ENCODE data around the gene CLIP1. TPM values are rescaled to one million over a fixed set of nuclear protein-coding genes. Genes with fewer than 3 reads are reported as not detected.
"Not testable (repeated sequence)": the region's sequence is repeated elsewhere in the genome, so short reads cannot be mapped to it uniquely, and the experiment has no call there.

The CLIP1 gene
- total RNA-seq: 10 to 100 TPM; 35.4 to 65.8 TPM

DNA sequence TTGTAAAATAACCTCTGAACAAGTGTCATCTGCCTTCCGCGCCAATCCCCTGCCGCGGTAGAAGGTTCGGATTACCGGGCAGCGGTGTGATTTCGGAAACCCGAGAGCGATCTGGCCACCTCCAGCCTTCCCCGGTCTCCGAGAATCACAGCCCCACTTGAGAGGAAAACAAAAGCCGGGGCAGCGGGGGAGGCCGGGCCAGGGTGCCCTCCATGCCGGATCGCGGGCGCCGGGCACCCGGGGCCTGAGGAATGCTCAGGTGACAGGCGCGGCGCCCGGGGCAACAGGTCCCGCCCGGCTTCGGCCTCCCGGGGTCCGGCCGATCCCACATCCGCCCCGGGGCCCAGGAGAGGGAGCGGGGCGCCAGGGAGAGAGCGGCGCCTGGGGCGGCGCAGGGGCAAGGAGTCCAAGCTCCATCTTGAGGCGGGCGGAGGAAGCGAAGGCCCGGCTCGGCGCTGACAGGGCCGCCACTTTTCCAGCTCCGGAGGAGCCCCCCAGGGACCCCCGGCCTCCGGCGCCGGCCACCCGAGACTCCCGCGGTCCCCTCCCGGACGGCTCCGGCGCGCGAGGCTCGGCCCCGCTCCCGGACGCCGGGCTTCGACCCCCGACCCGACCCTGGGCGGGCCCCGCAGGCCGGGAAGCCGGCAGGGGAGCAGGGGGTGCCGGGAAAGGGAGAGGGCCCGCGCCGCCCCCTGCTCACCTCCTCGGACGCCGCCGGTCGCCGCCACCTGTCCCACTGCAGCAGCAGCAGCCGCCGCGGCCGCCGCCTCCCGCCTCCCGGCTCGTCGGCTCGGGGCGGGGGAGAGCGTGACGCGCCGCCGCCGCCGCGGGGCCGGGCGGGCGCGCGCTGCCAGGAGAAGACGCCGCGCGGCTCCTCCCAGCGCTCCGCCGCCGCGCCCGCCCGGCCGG lies at the start of gene CLIP1:
CLIP1 (minus strand) TSS at position 849 of the 909 bp plus-strand sequence. CDS start 42,217 bp downstream, outside the sequence.
- Histone ChIP-seq H3K9ac (ENCODE audit: low read depth in 2 of 2, low read length in 2 of 2) (peak within 1 kb of the TSS; percentile 87 to 93), H3K27ac (peak within 1 kb of the TSS; percentile 92), H3K27me3 (no peaks in the 10 kb centered on the region), H3K36me3 (no peaks in the 10 kb centered on the region), H3K4me1 (peaks cover 6% of the 10 kb centered on the region), H3K9me3 (no peaks in the 10 kb centered on the region), H3K4me3 (peak within 1 kb of the TSS; percentile 88)
- intact Hi-C loops (cut with DNase I): no loop called here
- peak; percentile 20 for TF ChIP-seq CTCF (IDR thresholded peaks at IDR 0.05)
- peak; percentile 63 for DNase-seq

DNA sequence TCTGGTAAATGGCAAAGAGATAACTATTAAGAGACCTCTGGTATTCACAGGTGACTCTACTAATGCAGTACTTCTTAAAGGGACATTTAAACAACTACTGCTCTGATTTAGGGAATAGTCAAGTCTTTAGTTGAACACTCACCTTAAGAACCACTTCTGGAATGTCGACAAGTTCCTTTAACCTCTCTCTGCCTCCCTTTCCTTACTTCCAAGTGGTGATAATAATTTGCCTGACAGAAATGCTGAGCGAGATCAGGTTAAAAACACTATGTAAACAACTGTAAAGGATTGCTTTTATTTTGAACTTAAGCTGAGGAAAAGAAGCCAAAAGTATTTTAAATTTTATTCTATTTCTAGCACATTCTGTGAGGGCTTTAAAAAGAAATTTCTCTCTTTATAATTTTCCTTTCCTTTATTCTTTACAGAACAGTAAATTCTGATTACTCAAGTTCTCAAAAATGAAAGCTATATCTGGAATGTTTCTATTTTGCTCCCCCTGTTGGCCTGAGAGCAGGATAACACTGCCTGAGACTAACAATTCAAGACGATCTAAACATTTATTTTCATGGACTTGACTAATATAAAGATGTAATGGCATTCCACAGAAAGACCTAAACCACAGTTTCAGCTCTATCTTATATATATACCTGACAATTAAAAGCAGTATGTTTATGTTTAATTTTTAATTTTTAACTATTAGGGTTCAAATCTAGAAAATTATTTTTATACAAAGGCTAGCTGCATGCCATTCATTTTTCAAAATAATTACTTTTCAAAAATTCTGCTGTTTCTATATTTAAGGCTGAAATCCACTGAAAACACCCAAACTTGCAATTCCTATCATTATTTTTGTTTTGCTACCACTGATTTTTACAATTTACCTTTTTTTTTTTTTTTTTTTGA lies 49.1 kb upstream of the CLIP1 start:
- Histone ChIP-seq H3K27me3 (no peaks in the 10 kb centered on the region), H3K4me3 (no peak overlapping the region), H3K9ac (ENCODE audit: low read depth in 2 of 2, low read length in 2 of 2) (no peak overlapping the region), H3K27ac (peak overlapping the region; percentile 11), H3K36me3 (peaks cover 17% of the 10 kb centered on the region), H3K9me3 (no peaks in the 10 kb centered on the region), H3K4me1 (no peaks in the 10 kb centered on the region)
- intact Hi-C loops (cut with DNase I): loop anchor here (1.0 to 10.0 kb wide), 2 partner anchors 72 to 137 kb away; no protein-coding TSS in a partner anchor
- no peak for DNase-seq
- TF ChIP-seq CTCF (IDR thresholded peaks at IDR 0.05): peak; percentile 80

- intact Hi-C loops (cut with DNase I): loop anchor here (10.0 kb wide), 1 partner anchor 136 kb away; no protein-coding TSS in a partner anchor
- not testable (repeated sequence) for DNase-seq; H3K9me3 ChIP-seq; H3K4me3 ChIP-seq; H3K4me1 ChIP-seq; H3K9ac ChIP-seq (ENCODE audit: low read depth in 2 of 2, low read length in 2 of 2); H3K27ac ChIP-seq; H3K36me3 ChIP-seq; H3K27me3 ChIP-seq
Observed at GRCh38 chr12:122470576-122470975, 48.1 kb upstream of the CLIP1 start.

DNA sequence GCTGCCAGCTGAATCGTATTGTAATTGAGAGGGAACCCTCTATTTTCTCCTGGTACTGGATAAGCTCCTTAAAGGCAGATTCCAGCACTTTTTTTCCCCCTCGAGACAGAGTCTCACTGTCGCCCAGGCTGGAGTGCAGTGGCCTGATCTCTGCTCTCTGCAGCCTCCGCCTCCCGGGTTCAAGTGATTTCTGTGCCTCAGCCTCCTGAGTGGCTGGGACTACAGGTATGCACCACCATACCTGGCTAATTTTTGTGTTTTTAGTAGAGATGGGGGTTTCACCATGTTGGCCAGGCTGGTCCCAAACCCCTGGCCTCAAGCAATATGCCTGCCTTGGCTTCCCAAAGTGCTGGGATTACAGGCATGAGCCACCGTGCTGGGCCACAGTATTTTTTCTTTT lies 47.4 kb upstream of the CLIP1 start:
- not testable (repeated sequence) for H3K9me3 ChIP-seq; DNase-seq; H3K27ac ChIP-seq; H3K4me3 ChIP-seq; H3K27me3 ChIP-seq; H3K4me1 ChIP-seq; H3K9ac ChIP-seq (ENCODE audit: low read depth in 2 of 2, low read length in 2 of 2); H3K36me3 ChIP-seq
- intact Hi-C loops (cut with DNase I): loop anchor here (10.0 kb wide), 1 partner anchor 135 kb away; no protein-coding TSS in a partner anchor

DNA sequence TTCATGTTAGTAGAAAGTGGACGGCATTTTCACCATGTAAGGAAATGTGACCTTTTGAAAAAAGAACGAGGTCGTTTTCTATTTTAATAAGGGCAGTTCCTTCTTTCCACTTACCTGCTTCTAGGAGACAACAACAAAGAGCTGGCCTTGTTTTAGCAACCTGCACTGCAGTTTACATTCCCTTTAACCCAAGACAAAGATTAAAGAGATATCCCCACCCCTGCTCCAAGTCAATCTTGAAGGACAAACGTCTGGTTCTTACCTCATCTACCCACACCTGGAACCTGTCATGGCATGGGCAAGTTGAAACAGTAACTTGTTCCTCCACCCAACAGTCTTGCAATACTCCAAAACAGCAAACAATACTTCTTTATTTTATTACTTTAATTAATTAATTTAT lies 45.5 kb upstream of the CLIP1 start:
- no peak for TF ChIP-seq CTCF (IDR thresholded peaks at IDR 0.05)
- DNase-seq: no peak
- no peaks in the 10 kb centered on the region for H3K36me3 ChIP-seq
- no peaks in the 10 kb centered on the region for H3K27me3 ChIP-seq
- no peaks in the 10 kb centered on the region for H3K9me3 ChIP-seq
- no peak overlapping the region for H3K9ac ChIP-seq (ENCODE audit: low read depth in 2 of 2, low read length in 2 of 2)
- no peak overlapping the region for H3K27ac ChIP-seq
- no peak overlapping the region for H3K4me3 ChIP-seq
- H3K4me1 ChIP-seq: no peaks in the 10 kb centered on the region
- intact Hi-C loops (cut with DNase I): no loop called here

GRCh38 chr12:122464317-122465042 lies 42.0 kb upstream of the CLIP1 start:
- H3K36me3 ChIP-seq; H3K4me1 ChIP-seq; intact Hi-C loops (cut with DNase I); H3K9ac ChIP-seq (ENCODE audit: low read depth in 2 of 2, low read length in 2 of 2); DNase-seq; H3K4me3 ChIP-seq; H3K27ac ChIP-seq; H3K27me3 ChIP-seq; H3K9me3 ChIP-seq: not testable (repeated sequence)
